Activated CD4-positive, CD25-positive, alpha-beta regulatory T cell treated with anti-CD3 and anti-CD28 coated beads, Interleukin-2, amount 50 U/mL, for 72 hours (primary cell): ENCODE data around the gene CCDC13.

ENCODE experiments used
- DNase-seq: peaks from one replicate; pipeline ENCODE4 v3.0.0; 2021

CCDC13 gene

GRCh38 chr3:42731476-42732195 is 41.4 kb downstream of the CCDC13 start:
- no peak for DNase-seq

- no peak for DNase-seq
Observed at GRCh38 chr3:42730706-42731420, 42.2 kb downstream of the CCDC13 start.

- DNase-seq: no peak
Observed at GRCh38 chr3:42730294-42730693, 42.8 kb downstream of the CCDC13 start.

DNA sequence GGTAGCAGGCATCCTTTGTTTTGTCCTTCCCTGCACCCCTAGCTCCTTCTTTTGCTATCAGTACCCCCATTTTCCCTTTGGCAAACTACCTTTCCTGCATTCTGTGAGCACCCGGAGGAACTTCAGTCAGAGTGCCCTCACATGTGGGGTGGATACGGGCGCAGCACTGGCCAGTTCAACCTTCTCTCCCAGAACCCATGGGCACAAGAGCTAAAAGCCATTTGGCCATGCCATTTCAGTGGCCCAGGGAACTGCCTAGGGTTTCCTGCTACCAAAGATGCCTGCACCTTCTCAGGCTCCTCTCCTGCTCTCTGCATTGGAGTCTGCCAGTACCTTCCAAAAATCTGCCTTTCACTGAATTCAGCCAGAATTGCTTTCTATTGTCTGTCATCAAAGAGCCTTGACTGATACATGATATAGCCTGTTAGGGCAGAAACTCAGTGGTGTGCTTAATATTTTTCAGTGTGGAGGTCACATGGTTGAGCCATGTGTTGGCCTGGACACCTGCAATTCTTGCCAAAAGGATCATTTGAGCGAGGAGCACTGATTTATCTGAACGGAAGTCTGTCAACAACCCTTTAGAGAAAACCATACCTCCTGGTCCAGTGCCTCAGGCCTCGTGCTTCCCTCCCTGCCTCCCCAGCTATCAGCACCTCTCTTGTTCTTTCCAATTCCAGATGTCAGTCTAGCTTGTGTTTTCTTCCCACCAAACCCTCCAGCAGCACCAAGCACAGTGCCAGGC is 43.5 kb downstream of the CCDC13 start:
- DNase-seq: no peak

DNA sequence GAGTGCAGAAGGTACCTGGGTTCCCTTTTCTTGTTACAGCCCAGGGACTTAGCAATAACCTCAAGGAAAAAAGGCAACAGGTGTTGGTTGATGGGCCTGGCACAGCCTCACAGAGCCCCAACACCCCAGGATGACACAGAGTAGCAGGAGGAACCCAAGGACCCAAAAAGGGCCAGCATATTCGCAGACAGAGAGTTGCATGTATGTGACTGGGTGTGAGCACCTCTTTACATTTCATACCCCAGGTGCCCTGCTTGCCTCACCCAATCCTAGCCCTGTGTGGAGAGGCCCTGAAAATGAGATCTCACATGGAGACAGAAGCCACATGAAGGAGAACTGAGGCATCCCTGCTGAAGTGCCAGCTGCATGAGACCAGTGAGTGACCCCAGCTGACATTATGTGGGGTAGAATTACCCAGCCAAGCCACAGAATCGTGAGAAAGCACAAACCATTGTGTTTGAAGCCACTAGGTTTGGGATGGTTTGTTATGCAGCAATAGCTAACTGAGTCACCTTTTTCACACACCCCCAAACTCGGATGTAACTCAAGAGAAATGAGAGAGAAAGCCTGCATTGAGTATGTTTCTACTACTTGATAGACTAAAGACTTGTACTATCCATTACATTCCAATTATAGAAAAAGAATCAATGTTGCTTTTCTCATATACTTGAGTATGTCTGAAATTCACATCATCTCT is 44.2 kb downstream of the CCDC13 start:
- no peak for DNase-seq

DNA sequence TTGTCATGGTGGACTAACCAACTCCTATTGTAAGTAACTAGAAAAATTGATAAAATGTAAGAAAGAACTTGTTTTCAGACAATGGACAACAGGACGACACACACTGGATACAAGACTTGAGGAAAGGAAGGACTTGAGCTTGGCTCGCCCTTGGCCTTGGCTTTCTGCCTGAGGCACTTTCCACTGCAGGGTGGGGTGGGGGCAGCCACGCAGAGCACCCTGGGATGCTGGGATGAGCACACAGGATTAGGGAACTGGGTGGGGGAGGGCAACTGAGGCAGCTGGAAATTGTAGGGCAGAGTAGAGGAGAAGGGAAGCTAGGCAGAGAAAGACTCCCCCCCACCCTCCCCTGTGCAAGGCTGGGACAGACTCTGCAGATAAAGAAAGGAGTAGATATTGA is 45.0 kb downstream of the CCDC13 start:
- no peak for DNase-seq

DNA sequence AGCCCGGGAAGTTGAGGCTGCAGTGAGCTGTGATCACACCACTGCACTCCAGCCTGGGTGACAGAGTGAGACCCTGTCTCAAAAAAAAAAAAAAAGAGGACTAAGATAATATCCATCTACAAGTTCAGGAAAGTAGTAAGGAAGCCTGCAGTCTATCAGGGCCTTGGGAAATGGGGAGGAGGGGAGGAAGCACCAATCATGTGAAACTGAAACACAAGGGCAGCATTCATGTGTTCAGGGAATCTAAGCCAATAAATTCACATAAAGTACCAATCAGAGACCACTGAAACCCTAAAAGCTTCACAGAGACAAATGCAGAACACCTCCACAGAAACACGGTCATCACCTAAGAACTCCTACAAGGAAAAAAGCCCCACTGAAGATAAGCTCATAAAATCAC is 47.6 kb downstream of the CCDC13 start:
- DNase-seq: no peak

GRCh38 chr3:42723219-42723618 is 49.8 kb downstream of the CCDC13 start:
- DNase-seq: no peak
